Memory B cell (primary cell): Measurements from ENCODE around the gene OR2T10.
"Not testable (repeated sequence)": the region's sequence is repeated elsewhere in the genome, so short reads cannot be mapped to it uniquely, and the experiment has no call there.

Source experiments
- ATAC-seq: fragments of 150-1000 bp; cut with Tn5 transposase; 2 replicates; pipeline ENCODE4 v1.10.0; 2021; ENCODE audit warnings: low read depth, mild to moderate bottlenecking, moderate library complexity
- DNase-seq, 2 donors: peaks; one replicate each; pipeline ENCODE4 v3.0.0; 2022; ENCODE audit warnings: low spot score in 2 of 2
- H3K27ac Mint-ChIP-seq: one replicate; pipeline ENCODE4 v1.8.0; 2022; ENCODE audit warnings: mild to moderate bottlenecking, moderate library complexity, mixed read lengths
- H3K27me3 Mint-ChIP-seq: one replicate; pipeline ENCODE4 v1.8.0; 2022; ENCODE audit warnings: mixed read lengths
- H3K36me3 Mint-ChIP-seq: one replicate; pipeline ENCODE4 v1.8.0; 2022; ENCODE audit warnings: mild to moderate bottlenecking, mixed read lengths
- H3K4me1 Mint-ChIP-seq: one replicate; pipeline ENCODE4 v1.8.0; 2022; ENCODE audit warnings: mixed read lengths
- H3K4me3 Mint-ChIP-seq: one replicate; pipeline ENCODE4 v1.8.0; 2022; ENCODE audit warnings: mild to moderate bottlenecking, moderate library complexity, mixed read lengths
- H3K9me3 Mint-ChIP-seq: one replicate; pipeline ENCODE4 v1.8.0; 2022; ENCODE audit warnings: mixed read lengths

Gene OR2T10

GRCh38 chr1:248573856-248574255, 23.6 kb downstream of the OR2T10 start:
- not testable (repeated sequence) for H3K9me3 Mint-ChIP-seq, H3K4me1 Mint-ChIP-seq, DNase-seq, H3K27me3 Mint-ChIP-seq, H3K36me3 Mint-ChIP-seq, H3K4me3 Mint-ChIP-seq, H3K27ac Mint-ChIP-seq, ATAC-seq

GRCh38 chr1:248572049-248572448, 25.5 kb downstream of the OR2T10 start:
- H3K9me3 Mint-ChIP-seq, H3K4me3 Mint-ChIP-seq, ATAC-seq, H3K27me3 Mint-ChIP-seq, H3K4me1 Mint-ChIP-seq, H3K36me3 Mint-ChIP-seq, DNase-seq, H3K27ac Mint-ChIP-seq: not testable (repeated sequence)

GRCh38 chr1:248570811-248571210, 26.7 kb downstream of the OR2T10 start:
- H3K4me1 Mint-ChIP-seq, H3K27me3 Mint-ChIP-seq, H3K36me3 Mint-ChIP-seq, DNase-seq, H3K9me3 Mint-ChIP-seq, H3K27ac Mint-ChIP-seq, H3K4me3 Mint-ChIP-seq, ATAC-seq: not testable (repeated sequence)

GRCh38 chr1:248569049-248569448, 28.5 kb downstream of the OR2T10 start:
- H3K36me3 Mint-ChIP-seq, DNase-seq, H3K4me3 Mint-ChIP-seq: not testable (repeated sequence)

GRCh38 chr1:248565530-248566373, 31.7 kb downstream of the OR2T10 start:
- peak overlapping the region; percentile 64 for H3K4me3 Mint-ChIP-seq
- not testable (repeated sequence) for H3K36me3 Mint-ChIP-seq, DNase-seq, ATAC-seq, H3K27me3 Mint-ChIP-seq, H3K4me1 Mint-ChIP-seq, H3K9me3 Mint-ChIP-seq
- H3K27ac Mint-ChIP-seq: peak overlapping the region; percentile 25

More at GRCh38 chr1:248569049-248569448, 28.5 kb downstream of the OR2T10 start:
- H3K27ac Mint-ChIP-seq, H3K4me1 Mint-ChIP-seq, ATAC-seq, H3K9me3 Mint-ChIP-seq, H3K27me3 Mint-ChIP-seq: not testable (repeated sequence)

GRCh38 chr1:248562672-248563071, 34.8 kb downstream of the OR2T10 start, which contains the start of gene OR2T29:
OR2T29 (minus strand) TSS chr1:248562772; CDS start chr1:248559491, 3,281 bp downstream.
- DNase-seq, ATAC-seq, H3K4me3 Mint-ChIP-seq, H3K27ac Mint-ChIP-seq, H3K36me3 Mint-ChIP-seq, H3K9me3 Mint-ChIP-seq, H3K27me3 Mint-ChIP-seq, H3K4me1 Mint-ChIP-seq: not testable (repeated sequence)

- not testable (repeated sequence) for H3K4me3 Mint-ChIP-seq, H3K27me3 Mint-ChIP-seq, H3K27ac Mint-ChIP-seq, H3K9me3 Mint-ChIP-seq, DNase-seq, ATAC-seq, H3K4me1 Mint-ChIP-seq, H3K36me3 Mint-ChIP-seq
Measured at GRCh38 chr1:248551027-248551426, 46.5 kb downstream of the OR2T10 start.

GRCh38 chr1:248547383-248547782, 50.1 kb downstream of the OR2T10 start:
- not testable (repeated sequence) for H3K9me3 Mint-ChIP-seq, H3K27ac Mint-ChIP-seq, H3K36me3 Mint-ChIP-seq, H3K4me1 Mint-ChIP-seq, ATAC-seq, H3K4me3 Mint-ChIP-seq, DNase-seq, H3K27me3 Mint-ChIP-seq
